CD14-positive monocyte (primary cell): ENCODE data around the gene BDNF. TPM values are rescaled to one million over a fixed set of nuclear protein-coding genes. Genes with fewer than 3 reads are reported as not detected.
A peak's percentile ranks its signal among the peaks of the same experiment; 100 is the strongest.

Source experiments
- DNase-seq, 3 donors: peaks; one replicate each; pipeline ENCODE4 v3.0.0-alpha.2; 2011 to 2022
- H2AFZ ChIP-seq: 2 replicates; pipeline ENCODE4 v1.6.0; 2012; ENCODE audit warnings: mild to moderate bottlenecking, low read depth, low read length, inconsistent platforms; ENCODE audit not compliant: insufficient read depth, poor library complexity, severe bottlenecking
- H3K27ac ChIP-seq, 2 donors: 1 replicate in 1 of 2; 2 replicates in 1 of 2; pipeline ENCODE4 v1.5.1; 2012 to 2013; ENCODE audit warnings: low read length in 2 of 2, control low read depth in 1 of 2, inconsistent platforms in 1 of 2, low read depth in 1 of 2, mild to moderate bottlenecking in 1 of 2
- H3K27me3 ChIP-seq, 2 donors: one replicate each; pipeline versions ENCODE4 v1.6.0 to v1.6.1; 2011 to 2013; ENCODE audit warnings: low read length in 2 of 2; ENCODE audit not compliant: control insufficient read depth in 2 of 2, insufficient read depth in 2 of 2
- H3K36me3 ChIP-seq, 2 donors: replicated peaks in 1 of 2; 1 replicate in 1 of 2; 2 replicates in 1 of 2; pipeline versions ENCODE4 v1.5.1 to v1.6.1; 2012 to 2013; ENCODE audit warnings: low read length in 2 of 2, control low read depth in 1 of 2, inconsistent platforms in 1 of 2, mild to moderate bottlenecking in 1 of 2; ENCODE audit not compliant: insufficient read depth in 2 of 2, control insufficient read depth in 1 of 2
- H3K4me1 ChIP-seq, 2 donors: 1 replicate in 1 of 2; 2 replicates in 1 of 2; pipeline versions ENCODE4 v1.5.1 to v1.6.1; 2012 to 2013; ENCODE audit warnings: low read length in 2 of 2, control low read depth in 1 of 2, inconsistent platforms in 1 of 2, mild to moderate bottlenecking in 1 of 2, moderate library complexity in 1 of 2; ENCODE audit not compliant: insufficient read depth in 2 of 2, control insufficient read depth in 1 of 2
- H3K4me2 ChIP-seq: replicated peaks from 2 replicates; pipeline ENCODE3; 2012; ENCODE audit warnings: low read length, moderate library complexity, mild to moderate bottlenecking; ENCODE audit not compliant: poor library complexity, severe bottlenecking; ENCODE audit errors: extremely low read depth
- H3K4me3 ChIP-seq, 3 experiments: fragments of 200-600 bp in 1 of 3; sonication (generic) in 1 of 3; replicated peaks in 1 of 3; 1 replicate in 2 of 3; 2 replicates in 1 of 3; pipeline ENCODE4 v1.5.1; 2011 to 2013; ENCODE audit warnings: low read length in 3 of 3, mild to moderate bottlenecking in 3 of 3, control low read depth in 2 of 3, low read depth in 2 of 3, inconsistent platforms in 1 of 3, moderate library complexity in 1 of 3
- H3K79me2 ChIP-seq: 2 replicates; pipeline ENCODE4 v1.6.0; 2012; ENCODE audit warnings: mild to moderate bottlenecking, control low read depth, inconsistent platforms, low read length, moderate library complexity; ENCODE audit not compliant: insufficient read depth
- H3K9ac ChIP-seq: 2 replicates; pipeline ENCODE4 v1.6.0; 2017; ENCODE audit warnings: low read length, mild to moderate bottlenecking; ENCODE audit not compliant: insufficient read depth, poor library complexity, severe bottlenecking
- H3K9me3 ChIP-seq, 2 donors: replicated peaks in 1 of 2; 1 replicate in 1 of 2; 2 replicates in 1 of 2; pipeline versions ENCODE4 v1.5.1 to v1.6.1; 2012 to 2013; ENCODE audit warnings: low read length in 2 of 2, control low read depth in 1 of 2; ENCODE audit not compliant: control insufficient read depth in 1 of 2, insufficient read depth in 1 of 2
- H4K20me1 ChIP-seq: 2 replicates; pipeline ENCODE4 v1.6.0; 2012; ENCODE audit warnings: mild to moderate bottlenecking, low read length, control low read depth, moderate library complexity; ENCODE audit not compliant: insufficient read depth
- H3K27ac Mint-ChIP-seq, 7 donors: one replicate each; pipeline ENCODE4 v1.8.0; 2020; ENCODE audit warnings: mild to moderate bottlenecking in 7 of 7, mixed read lengths in 7 of 7, moderate library complexity in 6 of 7, inconsistent platforms in 2 of 7
- H3K27me3 Mint-ChIP-seq, 3 donors: one replicate each; pipeline ENCODE4 v1.8.0; 2021 to 2022; ENCODE audit warnings: low read depth in 3 of 3, mild to moderate bottlenecking in 3 of 3, mixed read lengths in 3 of 3, moderate library complexity in 3 of 3, inconsistent platforms in 1 of 3
- H3K36me3 Mint-ChIP-seq, 2 donors: one replicate each; pipeline ENCODE4 v1.8.0; 2020; ENCODE audit warnings: mixed read lengths in 2 of 2, inconsistent platforms in 1 of 2, mild to moderate bottlenecking in 1 of 2
- H3K4me1 Mint-ChIP-seq: one replicate; pipeline ENCODE4 v1.8.0; 2020; ENCODE audit warnings: mild to moderate bottlenecking, mixed read lengths
- H3K4me3 Mint-ChIP-seq, 2 donors: one replicate each; pipeline ENCODE4 v1.8.0; 2020; ENCODE audit warnings: mild to moderate bottlenecking in 2 of 2, mixed read lengths in 2 of 2, moderate library complexity in 1 of 2
- H3K9me3 Mint-ChIP-seq, 7 donors: one replicate each; pipeline ENCODE4 v1.8.0; 2020 to 2022; ENCODE audit warnings: mixed read lengths in 7 of 7, mild to moderate bottlenecking in 6 of 7, moderate library complexity in 6 of 7, inconsistent platforms in 2 of 7
- WGBS: methylation state at CpG from one replicate; pipeline ENCODE4 v1.1.5; 2013; ENCODE audit warnings: missing lambda C conversion rate; ENCODE audit not compliant: insufficient coverage; 5-methylcytosine and 5-hydroxymethylcytosine counted together
- intact Hi-C, 2 donors: fragments of 100-400 bp; cut with micrococcal nuclease; formaldehyde crosslinking; loops; one replicate each; pipeline versions ENCODE4 v1.15.0 to v1.15.1; 2023
- polyA plus RNA-seq, 3 donors: library from polyadenylated mRNA; depleted of rRNA in 1 of 3; unstranded in 2 of 3; stranded (reverse) in 1 of 3; fragments of 300-500 nt in 2 of 3; fragments of >200 nt in 1 of 3; fragmentation: Illumina TruSeq in 2 of 3; gene quantifications; 1 replicate in 2 of 3; 2 replicates in 1 of 3; pipeline ENCODE4 v1.2.3, GENCODE V29; 2012 to 2021
- TF ChIP-seq, protein P1 (sequence below): fragments of 200-600 bp; IDR thresholded peaks from one replicate; pipeline ENCODE4 v1.8.0; 2022; ENCODE audit warnings: antibody characterized with exemption, mild to moderate bottlenecking

Gene BDNF
- polyA plus RNA-seq, 3 donors: not detected

DNA sequence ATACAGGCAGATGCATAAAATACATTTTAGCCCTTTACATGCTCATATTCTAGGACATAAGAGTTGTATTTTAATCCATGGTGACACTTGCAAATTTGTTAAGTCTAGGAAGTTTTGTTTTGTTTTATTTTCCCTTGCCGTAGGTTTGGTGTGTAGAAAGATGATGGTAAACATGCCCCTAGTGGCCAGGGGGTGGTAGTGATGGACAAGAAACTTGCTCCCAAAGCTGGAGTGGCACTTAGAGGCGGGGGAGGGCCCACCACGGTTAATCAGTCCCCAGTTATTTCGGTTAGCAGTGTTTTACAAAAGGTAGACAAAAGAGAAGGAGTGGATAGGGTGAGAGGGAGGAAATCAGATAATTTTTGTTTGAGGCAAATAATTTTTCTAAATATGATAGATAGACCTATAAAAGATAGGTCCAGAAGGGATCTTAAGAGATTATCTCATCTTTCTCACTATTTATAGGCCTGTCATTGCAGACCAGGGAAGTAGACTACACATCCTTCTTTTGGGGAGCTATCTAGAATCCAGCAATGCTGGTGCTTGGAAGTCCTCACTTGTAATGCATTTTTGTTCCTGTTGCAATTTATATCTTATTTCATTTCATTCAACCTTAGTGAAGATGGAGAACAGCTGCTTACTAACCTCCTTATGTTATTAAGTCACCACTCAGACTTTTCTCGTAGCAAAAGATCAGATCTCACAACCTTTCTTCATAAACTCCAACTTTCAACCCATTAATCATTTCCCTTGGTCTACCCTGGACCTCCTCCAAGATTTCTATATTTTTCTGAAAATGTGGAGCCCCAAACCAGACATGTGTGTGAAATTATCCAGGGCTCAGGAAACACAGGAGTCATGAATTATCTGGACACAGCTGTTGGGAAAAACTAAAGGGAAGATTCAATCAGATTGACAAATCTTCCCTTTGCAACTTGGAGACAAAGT, 5.9 kb upstream of the BDNF start:
- H2AFZ ChIP-seq: no peak overlapping the region
- H3K79me2 ChIP-seq: no peaks in the 10 kb centered on the region
- no peak for DNase-seq
- intact Hi-C loops: no loop called here
- H4K20me1 ChIP-seq: no peaks in the 10 kb centered on the region
- no peak overlapping the region for H3K4me3 ChIP-seq
- H3K27me3 Mint-ChIP-seq: peaks cover 33 to 50% (median 38%) of the 10 kb centered on the region in 3 donors
- H3K4me3 Mint-ChIP-seq: peak overlapping the region in 1 of 2 donors; percentile 21
- TF ChIP-seq, protein P1, sequence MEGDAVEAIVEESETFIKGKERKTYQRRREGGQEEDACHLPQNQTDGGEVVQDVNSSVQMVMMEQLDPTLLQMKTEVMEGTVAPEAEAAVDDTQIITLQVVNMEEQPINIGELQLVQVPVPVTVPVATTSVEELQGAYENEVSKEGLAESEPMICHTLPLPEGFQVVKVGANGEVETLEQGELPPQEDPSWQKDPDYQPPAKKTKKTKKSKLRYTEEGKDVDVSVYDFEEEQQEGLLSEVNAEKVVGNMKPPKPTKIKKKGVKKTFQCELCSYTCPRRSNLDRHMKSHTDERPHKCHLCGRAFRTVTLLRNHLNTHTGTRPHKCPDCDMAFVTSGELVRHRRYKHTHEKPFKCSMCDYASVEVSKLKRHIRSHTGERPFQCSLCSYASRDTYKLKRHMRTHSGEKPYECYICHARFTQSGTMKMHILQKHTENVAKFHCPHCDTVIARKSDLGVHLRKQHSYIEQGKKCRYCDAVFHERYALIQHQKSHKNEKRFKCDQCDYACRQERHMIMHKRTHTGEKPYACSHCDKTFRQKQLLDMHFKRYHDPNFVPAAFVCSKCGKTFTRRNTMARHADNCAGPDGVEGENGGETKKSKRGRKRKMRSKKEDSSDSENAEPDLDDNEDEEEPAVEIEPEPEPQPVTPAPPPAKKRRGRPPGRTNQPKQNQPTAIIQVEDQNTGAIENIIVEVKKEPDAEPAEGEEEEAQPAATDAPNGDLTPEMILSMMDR: peak; percentile 35
- no peaks in the 10 kb centered on the region for H3K36me3 ChIP-seq
- H3K9ac ChIP-seq: no peak overlapping the region
- peaks cover 0 to 6% (median 1%) of the 10 kb centered on the region in 7 donors for H3K9me3 Mint-ChIP-seq
- H3K9me3 ChIP-seq: no peaks in the 10 kb centered on the region
- no peak overlapping the region for H3K4me2 ChIP-seq
- WGBS: 43% methylated on average over 3 of the region's 5 CpGs
- no peaks in the 10 kb centered on the region for H3K4me1 ChIP-seq
- no peaks in the 10 kb centered on the region for H3K36me3 Mint-ChIP-seq
- peaks cover 7% of the 10 kb centered on the region for H3K4me1 Mint-ChIP-seq
- H3K27ac ChIP-seq: no peak overlapping the region
- no peak overlapping the region for H3K27ac Mint-ChIP-seq
- H3K27me3 ChIP-seq: peaks cover 39 to 50% of the 10 kb centered on the region in 2 donors

DNA sequence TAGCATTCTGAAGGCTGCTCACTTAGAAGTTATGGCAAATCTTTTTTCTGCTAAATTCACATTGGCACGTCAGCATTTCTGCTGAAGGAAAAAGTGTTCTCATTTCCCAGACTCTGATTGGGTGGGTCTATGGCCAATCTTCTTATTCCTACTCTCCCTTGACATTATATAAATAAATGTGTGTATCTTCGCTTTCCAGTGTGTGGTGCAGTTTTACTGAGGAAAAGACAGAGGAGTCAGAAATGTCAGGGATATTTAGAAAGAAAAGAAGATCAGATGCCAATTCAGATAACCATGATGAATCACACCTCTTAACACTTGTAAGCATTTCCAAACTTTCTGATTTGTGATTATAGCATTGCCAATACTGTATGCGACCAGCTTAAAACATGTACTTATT, 3.2 kb upstream of the BDNF start:
- H3K36me3 Mint-ChIP-seq: no peaks in the 10 kb centered on the region
- no peak overlapping the region for H3K4me2 ChIP-seq
- H3K27ac Mint-ChIP-seq: no peak overlapping the region
- H3K27me3 Mint-ChIP-seq: peaks cover 54 to 68% (median 55%) of the 10 kb centered on the region in 3 donors
- no peak overlapping the region for H2AFZ ChIP-seq
- H3K9me3 Mint-ChIP-seq: peaks cover 0 to 24% (median 4%) of the 10 kb centered on the region in 7 donors
- no peak overlapping the region for H3K4me3 ChIP-seq
- no peaks in the 10 kb centered on the region for H3K9me3 ChIP-seq
- H3K27ac ChIP-seq: no peak overlapping the region
- no peaks in the 10 kb centered on the region for H4K20me1 ChIP-seq
- peaks cover 57 to 71% of the 10 kb centered on the region in 2 donors for H3K27me3 ChIP-seq
- TF ChIP-seq, protein P1: no peak
- intact Hi-C loops: no loop called here
- peaks cover 22% of the 10 kb centered on the region for H3K4me1 Mint-ChIP-seq
- H3K36me3 ChIP-seq: no peaks in the 10 kb centered on the region
- WGBS: no CpG with 5 or more reads among the region's 3 CpGs
- H3K79me2 ChIP-seq: no peaks in the 10 kb centered on the region
- peaks cover 0 to 4% of the 10 kb centered on the region in 2 donors for H3K4me1 ChIP-seq
- peak overlapping the region in 1 of 2 donors; percentile 56 for H3K4me3 Mint-ChIP-seq
- DNase-seq: no peak
- H3K9ac ChIP-seq: no peak overlapping the region
